Spleen (tissue), 7 donors: ENCODE data around the gene SCAANT1.

Source experiments
- POLR2A ChIP-seq, 3 donors: fragments of 450-650 bp; IDR thresholded peaks; one replicate each; pipeline ENCODE4 v1.5.1; 2017; ENCODE audit warnings: antibody characterized with exemption in 3 of 3, mild to moderate bottlenecking in 1 of 3
- POLR2AphosphoS5 ChIP-seq, 3 donors: sonication (generic); formaldehyde crosslinking; IDR thresholded peaks; one replicate each; pipeline ENCODE4 v1.5.1; 2017; ENCODE audit warnings: antibody characterized with exemption in 3 of 3
- TF ChIP-seq, protein P1 (sequence below), 11 experiments: fragments of 200-600 bp in 7 of 11; fragments of 450-650 bp in 4 of 11; sonication (generic) in 4 of 11; IDR thresholded peaks in 8 of 11; conservative IDR thresholded peaks in 3 of 11; 1 replicate in 7 of 11; 2 replicates in 4 of 11; pipeline versions ENCODE4 v1.4.0 to v1.8.0; 2016 to 2021; ENCODE audit warnings: antibody characterized with exemption in 11 of 11, inconsistent platforms in 4 of 11, mild to moderate bottlenecking in 1 of 11
- donor health status: DM: no; HTN: no; CAD: no; lungs with moderate emphysema.
- donor health status: DM: no; HTN: no; CAD: no.
- donor health status: DM: no; HTN: no; CAD: no.

- TF ChIP-seq, protein P1, sequence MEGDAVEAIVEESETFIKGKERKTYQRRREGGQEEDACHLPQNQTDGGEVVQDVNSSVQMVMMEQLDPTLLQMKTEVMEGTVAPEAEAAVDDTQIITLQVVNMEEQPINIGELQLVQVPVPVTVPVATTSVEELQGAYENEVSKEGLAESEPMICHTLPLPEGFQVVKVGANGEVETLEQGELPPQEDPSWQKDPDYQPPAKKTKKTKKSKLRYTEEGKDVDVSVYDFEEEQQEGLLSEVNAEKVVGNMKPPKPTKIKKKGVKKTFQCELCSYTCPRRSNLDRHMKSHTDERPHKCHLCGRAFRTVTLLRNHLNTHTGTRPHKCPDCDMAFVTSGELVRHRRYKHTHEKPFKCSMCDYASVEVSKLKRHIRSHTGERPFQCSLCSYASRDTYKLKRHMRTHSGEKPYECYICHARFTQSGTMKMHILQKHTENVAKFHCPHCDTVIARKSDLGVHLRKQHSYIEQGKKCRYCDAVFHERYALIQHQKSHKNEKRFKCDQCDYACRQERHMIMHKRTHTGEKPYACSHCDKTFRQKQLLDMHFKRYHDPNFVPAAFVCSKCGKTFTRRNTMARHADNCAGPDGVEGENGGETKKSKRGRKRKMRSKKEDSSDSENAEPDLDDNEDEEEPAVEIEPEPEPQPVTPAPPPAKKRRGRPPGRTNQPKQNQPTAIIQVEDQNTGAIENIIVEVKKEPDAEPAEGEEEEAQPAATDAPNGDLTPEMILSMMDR (IDR thresholded peaks at IDR 0.05 in 8 of 11, conservative IDR thresholded peaks at IDR 0.05 in 3 of 11), result no peak
- TF ChIP-seq POLR2AphosphoS5 (IDR thresholded peaks at IDR 0.05), result no peak
- TF ChIP-seq POLR2A (IDR thresholded peaks at IDR 0.05), result no peak
Observed at GRCh38 chr3:63872135-63872924, 39.9 kb downstream of the SCAANT1 start.
